ENCODE results near the gene SPNS1.
"Not testable (repeated sequence)": the region's sequence is repeated elsewhere in the genome, so short reads cannot be mapped to it uniquely, and the experiment has no call there.

The SPNS1 gene

DNA sequence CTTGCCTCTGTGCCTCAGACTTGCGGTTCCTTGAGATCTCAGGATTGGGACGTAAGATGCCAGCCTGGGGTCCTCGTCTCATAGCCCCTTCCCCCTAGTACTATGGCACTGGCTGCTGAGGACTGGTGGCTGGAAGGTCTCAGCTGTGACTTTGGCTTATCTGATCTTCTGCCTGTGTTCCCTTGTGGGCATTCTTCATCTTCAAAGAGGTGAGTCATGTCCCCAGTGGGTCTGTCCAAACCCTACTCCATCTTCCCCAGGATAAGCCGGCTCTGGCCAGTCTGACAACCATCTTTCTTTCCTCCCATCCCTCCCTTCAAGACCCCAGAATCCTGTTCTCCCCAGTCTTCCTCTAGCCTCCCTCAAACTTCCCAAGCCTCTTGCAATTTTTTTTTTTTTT, 39.2 kb upstream of the SPNS1 start:
- H3K27me3 ChIP-seq (ENCODE audit: control insufficient read depth in 5 of 5, insufficient read depth in 4 of 5, low read length in 5 of 5): no peaks in the 10 kb centered on the region
- no peak overlapping the region for H3K27ac ChIP-seq (ENCODE audit: low read depth, low read length)
- no peak overlapping the region for H3K4me3 ChIP-seq (ENCODE audit: low read depth in 1 of 5, low read length in 5 of 5)
- peaks cover 0 to 13% (median 10%) of the 10 kb centered on the region in 5 donors for H3K4me1 ChIP-seq (ENCODE audit: control insufficient read depth in 5 of 5, insufficient read depth in 5 of 5, low read length in 5 of 5)
- H3K9me3 ChIP-seq (ENCODE audit: control insufficient read depth in 5 of 5, low read length in 5 of 5): no peaks in the 10 kb centered on the region
- H3K36me3 ChIP-seq (ENCODE audit: control insufficient read depth in 5 of 5, insufficient read depth in 5 of 5, low read length in 5 of 5): no peaks in the 10 kb centered on the region
- H3K9ac ChIP-seq (ENCODE audit: low read length in 5 of 5): no peak overlapping the region

DNA sequence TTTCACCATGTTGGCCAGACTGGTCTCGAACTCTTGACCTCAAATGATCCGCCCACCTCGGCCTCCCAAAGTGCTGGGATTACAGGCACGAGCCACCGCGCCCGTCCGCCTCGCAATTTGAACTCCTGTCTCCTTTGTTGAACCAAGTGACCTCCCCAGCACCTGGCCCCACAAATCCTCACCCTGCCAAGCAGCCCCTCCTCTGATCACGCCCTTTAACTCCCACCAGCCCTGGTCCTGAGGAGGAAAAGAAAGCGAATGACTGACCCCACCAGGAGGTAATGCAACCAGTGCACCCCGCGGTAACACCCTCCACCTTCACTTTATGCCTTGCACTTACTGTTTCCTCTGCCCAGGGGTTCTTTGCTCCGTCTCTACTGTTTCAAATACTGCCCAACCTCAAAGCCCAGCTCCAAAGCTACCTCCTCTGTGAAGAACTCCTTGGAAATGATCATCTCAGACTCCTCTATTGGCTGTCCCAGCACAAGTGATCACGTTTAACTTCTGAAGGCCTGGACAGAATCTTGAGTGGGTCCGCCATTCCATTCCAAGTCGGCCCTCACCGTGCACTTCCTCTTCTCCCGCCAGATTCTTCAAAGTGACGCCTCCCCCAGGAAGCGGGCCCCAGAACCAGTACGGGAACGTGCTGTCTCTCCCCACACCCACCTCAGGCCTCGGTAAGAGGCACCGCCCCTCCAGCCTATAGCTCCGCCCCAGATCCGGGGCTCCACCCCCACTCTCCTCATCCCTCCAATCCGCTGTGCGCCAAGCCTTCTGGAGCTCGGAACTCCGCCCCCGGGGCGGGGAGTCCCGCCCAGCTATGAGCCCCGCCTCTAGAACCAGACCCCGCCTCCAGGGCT, 38.4 kb upstream of the SPNS1 start:
- H3K27ac ChIP-seq (ENCODE audit: low read depth, low read length): no peak overlapping the region
- peaks cover 0 to 10% (median 10%) of the 10 kb centered on the region in 5 donors for H3K4me1 ChIP-seq (ENCODE audit: control insufficient read depth in 5 of 5, insufficient read depth in 5 of 5, low read length in 5 of 5)
- H3K36me3 ChIP-seq (ENCODE audit: control insufficient read depth in 5 of 5, insufficient read depth in 5 of 5, low read length in 5 of 5): no peaks in the 10 kb centered on the region
- peak overlapping the region; percentile 19 to 65 (median 56) for H3K4me3 ChIP-seq (ENCODE audit: low read depth in 1 of 5, low read length in 5 of 5)
- no peaks in the 10 kb centered on the region for H3K27me3 ChIP-seq (ENCODE audit: control insufficient read depth in 5 of 5, insufficient read depth in 4 of 5, low read length in 5 of 5)
- peak overlapping the region in 3 of 5 donors; percentile 8 to 45 (median 34) for H3K9ac ChIP-seq (ENCODE audit: low read length in 5 of 5)
- no peaks in the 10 kb centered on the region for H3K9me3 ChIP-seq (ENCODE audit: control insufficient read depth in 5 of 5, low read length in 5 of 5)

DNA sequence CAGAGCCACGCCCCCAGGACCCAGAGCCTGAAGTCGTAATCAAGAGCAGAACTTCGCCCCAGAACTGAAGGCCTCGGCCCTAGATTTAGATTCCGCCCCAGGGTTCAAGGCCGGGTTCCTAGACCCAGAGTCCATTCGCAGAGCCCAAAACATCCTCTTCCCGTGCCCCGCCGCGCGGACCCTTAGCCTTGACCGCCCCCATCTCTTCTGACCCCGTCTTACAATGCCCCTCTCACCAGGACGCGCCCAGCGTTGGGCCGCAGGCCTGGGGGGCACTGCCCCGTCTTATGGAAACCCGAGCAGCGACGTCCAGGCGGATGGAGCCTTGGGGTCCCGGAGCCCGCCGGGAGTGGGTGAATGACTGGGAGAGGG, 37.8 kb upstream of the SPNS1 start:
- Histone ChIP-seq H3K4me1 (ENCODE audit: control insufficient read depth in 5 of 5, insufficient read depth in 5 of 5, low read length in 5 of 5) (peaks cover 0 to 10% (median 10%) of the 10 kb centered on the region in 5 donors), H3K9me3 (ENCODE audit: control insufficient read depth in 5 of 5, low read length in 5 of 5) (no peaks in the 10 kb centered on the region), H3K4me3 (ENCODE audit: low read depth in 1 of 5, low read length in 5 of 5) (peak overlapping the region in 2 of 5 donors; percentile 56 to 62), H3K27ac (ENCODE audit: low read depth, low read length) (no peak overlapping the region), H3K36me3 (ENCODE audit: control insufficient read depth in 5 of 5, insufficient read depth in 5 of 5, low read length in 5 of 5) (no peaks in the 10 kb centered on the region), H3K27me3 (ENCODE audit: control insufficient read depth in 5 of 5, insufficient read depth in 4 of 5, low read length in 5 of 5) (no peaks in the 10 kb centered on the region), H3K9ac (ENCODE audit: low read length in 5 of 5) (no peak overlapping the region)

DNA sequence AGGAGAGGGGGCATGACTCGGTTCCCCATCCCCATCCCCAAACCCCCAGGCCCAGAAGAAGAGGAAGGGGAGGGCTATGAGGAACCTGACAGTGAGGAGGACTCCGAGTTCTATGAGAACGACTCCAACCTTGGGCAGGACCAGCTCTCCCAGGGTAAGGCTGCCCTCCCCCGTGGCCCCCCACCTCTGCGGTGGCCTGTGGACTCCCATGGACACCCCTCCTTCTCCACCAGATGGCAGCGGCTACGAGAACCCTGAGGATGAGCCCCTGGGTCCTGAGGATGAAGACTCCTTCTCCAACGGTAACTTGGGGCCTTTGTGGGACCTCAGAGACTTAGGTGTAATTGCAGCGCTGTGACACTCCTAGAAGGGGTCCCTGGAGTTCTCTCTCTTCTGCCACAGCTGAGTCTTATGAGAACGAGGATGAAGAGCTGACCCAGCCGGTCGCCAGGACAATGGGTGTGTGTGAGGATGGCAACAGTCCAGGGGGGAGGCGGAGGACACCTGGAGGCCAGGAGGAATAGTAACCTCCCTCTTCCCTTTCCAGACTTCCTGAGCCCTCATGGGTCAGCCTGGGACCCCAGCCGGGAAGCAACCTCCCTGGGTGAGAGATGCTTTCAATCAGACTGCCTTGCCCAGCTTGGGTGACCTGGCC, 37.2 kb upstream of the SPNS1 start:
- Histone ChIP-seq H3K27ac (ENCODE audit: low read depth, low read length) (no peak overlapping the region), H3K4me1 (ENCODE audit: control insufficient read depth in 5 of 5, insufficient read depth in 5 of 5, low read length in 5 of 5) (peaks cover 0 to 10% (median 10%) of the 10 kb centered on the region in 5 donors), H3K9ac (ENCODE audit: low read length in 5 of 5) (no peak overlapping the region), H3K27me3 (ENCODE audit: control insufficient read depth in 5 of 5, insufficient read depth in 4 of 5, low read length in 5 of 5) (no peaks in the 10 kb centered on the region), H3K36me3 (ENCODE audit: control insufficient read depth in 5 of 5, insufficient read depth in 5 of 5, low read length in 5 of 5) (no peaks in the 10 kb centered on the region), H3K4me3 (ENCODE audit: low read depth in 1 of 5, low read length in 5 of 5) (no peak overlapping the region), H3K9me3 (ENCODE audit: control insufficient read depth in 5 of 5, low read length in 5 of 5) (no peaks in the 10 kb centered on the region)

DNA sequence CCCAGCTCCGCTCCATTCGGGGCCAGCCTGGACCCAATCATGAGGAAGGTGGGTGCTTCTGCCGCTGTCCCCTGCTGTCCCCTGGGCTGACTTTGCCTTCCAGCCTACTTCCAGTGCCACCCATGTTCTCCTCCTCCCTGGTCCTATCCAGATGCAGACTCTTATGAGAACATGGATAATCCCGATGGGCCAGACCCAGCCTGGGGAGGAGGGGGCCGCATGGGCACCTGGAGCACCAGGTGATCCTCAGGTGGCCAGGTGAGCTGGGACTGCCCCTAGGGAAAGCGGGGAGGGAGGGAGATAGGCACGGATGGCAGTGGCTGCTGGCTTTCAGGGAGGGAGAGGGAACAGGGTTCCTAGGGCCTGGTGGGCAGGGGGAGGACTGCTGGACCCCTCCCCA, 35.9 kb upstream of the SPNS1 start:
- Histone ChIP-seq H3K4me1 (ENCODE audit: control insufficient read depth in 5 of 5, insufficient read depth in 5 of 5, low read length in 5 of 5) (peaks cover 0 to 10% (median 10%) of the 10 kb centered on the region in 5 donors), H3K36me3 (ENCODE audit: control insufficient read depth in 5 of 5, insufficient read depth in 5 of 5, low read length in 5 of 5) (no peaks in the 10 kb centered on the region), H3K9me3 (ENCODE audit: control insufficient read depth in 5 of 5, low read length in 5 of 5) (no peaks in the 10 kb centered on the region), H3K27ac (ENCODE audit: low read depth, low read length) (no peak overlapping the region), H3K27me3 (ENCODE audit: control insufficient read depth in 5 of 5, insufficient read depth in 4 of 5, low read length in 5 of 5) (no peaks in the 10 kb centered on the region), H3K4me3 (ENCODE audit: low read depth in 1 of 5, low read length in 5 of 5) (no peak overlapping the region), H3K9ac (ENCODE audit: low read length in 5 of 5) (peak overlapping the region in 1 of 5 donors; percentile 5)

DNA sequence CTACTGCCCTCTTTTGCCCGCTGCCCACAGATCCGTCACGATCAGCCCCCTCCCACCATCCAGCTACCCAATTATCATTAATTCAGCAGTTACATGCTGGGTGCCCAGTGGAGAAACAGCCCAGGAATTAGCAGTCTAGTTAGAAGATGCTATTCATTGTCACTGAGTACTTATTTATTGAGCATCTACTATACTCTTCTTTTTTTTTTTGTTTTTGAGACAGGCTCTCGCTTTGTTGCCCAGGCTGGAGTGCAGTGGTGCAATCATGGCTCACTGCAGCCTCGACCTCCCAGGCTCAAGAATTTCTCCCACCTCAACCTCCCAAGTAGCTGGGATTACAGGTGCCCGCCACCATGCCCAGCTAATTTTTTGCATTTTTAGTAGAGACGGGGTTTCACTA, 34.8 kb upstream of the SPNS1 start:
- not testable (repeated sequence) for H3K4me3 ChIP-seq (ENCODE audit: low read depth in 1 of 5, low read length in 5 of 5); H3K36me3 ChIP-seq (ENCODE audit: control insufficient read depth in 5 of 5, insufficient read depth in 5 of 5, low read length in 5 of 5); H3K27ac ChIP-seq (ENCODE audit: low read depth, low read length); H3K27me3 ChIP-seq (ENCODE audit: control insufficient read depth in 5 of 5, insufficient read depth in 4 of 5, low read length in 5 of 5); H3K9me3 ChIP-seq (ENCODE audit: control insufficient read depth in 5 of 5, low read length in 5 of 5); H3K9ac ChIP-seq (ENCODE audit: low read length in 5 of 5)
- peaks cover 0 to 10% (median 10%) of the 10 kb centered on the region in 5 donors for H3K4me1 ChIP-seq (ENCODE audit: control insufficient read depth in 5 of 5, insufficient read depth in 5 of 5, low read length in 5 of 5)

DNA sequence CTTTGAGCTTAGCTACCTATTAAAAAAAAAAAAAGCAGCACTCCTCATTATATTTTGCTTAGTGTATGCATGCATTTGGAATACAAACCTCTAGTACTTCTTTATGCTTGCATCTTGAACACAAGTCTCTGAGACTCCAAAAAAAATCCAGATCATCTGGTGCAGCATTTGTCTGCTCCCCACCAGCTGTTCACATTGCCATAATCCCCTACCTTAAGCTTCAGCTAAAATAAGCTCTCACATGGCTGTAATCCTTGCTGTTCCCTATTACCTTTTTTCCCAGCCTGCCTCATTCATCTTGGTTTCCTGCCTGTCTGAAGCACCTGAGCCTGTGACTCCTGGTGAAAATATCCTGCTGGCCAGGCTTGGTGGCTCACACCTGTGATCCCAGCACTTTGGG, 31.3 kb upstream of the SPNS1 start:
- H3K27me3 ChIP-seq (ENCODE audit: control insufficient read depth in 5 of 5, insufficient read depth in 4 of 5, low read length in 5 of 5): no peaks in the 10 kb centered on the region
- no peak overlapping the region for H3K27ac ChIP-seq (ENCODE audit: low read depth, low read length)
- no peaks in the 10 kb centered on the region for H3K36me3 ChIP-seq (ENCODE audit: control insufficient read depth in 5 of 5, insufficient read depth in 5 of 5, low read length in 5 of 5)
- peaks cover 2 to 11% (median 10%) of the 10 kb centered on the region in 5 donors for H3K4me1 ChIP-seq (ENCODE audit: control insufficient read depth in 5 of 5, insufficient read depth in 5 of 5, low read length in 5 of 5)
- no peaks in the 10 kb centered on the region for H3K9me3 ChIP-seq (ENCODE audit: control insufficient read depth in 5 of 5, low read length in 5 of 5)
- H3K4me3 ChIP-seq (ENCODE audit: low read depth in 1 of 5, low read length in 5 of 5): no peak overlapping the region
- H3K9ac ChIP-seq (ENCODE audit: low read length in 5 of 5): no peak overlapping the region

DNA sequence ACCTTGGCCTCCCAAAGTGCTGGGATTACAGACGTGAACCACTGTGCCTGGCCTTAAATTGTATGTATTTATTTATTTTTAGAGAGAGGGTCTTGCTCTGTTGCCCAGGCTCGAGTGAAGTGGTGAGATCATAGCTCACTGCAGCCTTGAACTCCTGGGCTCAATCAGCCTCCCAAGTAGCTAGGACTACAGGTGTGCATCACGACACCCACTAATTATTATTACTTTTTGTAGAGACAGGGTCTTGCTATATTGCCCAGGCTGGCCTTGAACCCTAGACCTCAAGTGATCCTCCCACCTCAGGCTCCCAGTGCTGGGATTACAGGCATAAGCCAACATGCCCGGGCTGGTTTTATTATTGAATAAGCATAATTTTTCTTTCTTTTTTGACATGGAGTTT, 27.9 kb upstream of the SPNS1 start:
- H3K9ac ChIP-seq (ENCODE audit: low read length in 5 of 5): no peak overlapping the region
- H3K27me3 ChIP-seq (ENCODE audit: control insufficient read depth in 5 of 5, insufficient read depth in 4 of 5, low read length in 5 of 5): no peaks in the 10 kb centered on the region
- no peaks in the 10 kb centered on the region for H3K36me3 ChIP-seq (ENCODE audit: control insufficient read depth in 5 of 5, insufficient read depth in 5 of 5, low read length in 5 of 5)
- H3K27ac ChIP-seq (ENCODE audit: low read depth, low read length): no peak overlapping the region
- no peak overlapping the region for H3K4me3 ChIP-seq (ENCODE audit: low read depth in 1 of 5, low read length in 5 of 5)
- H3K9me3 ChIP-seq (ENCODE audit: control insufficient read depth in 5 of 5, low read length in 5 of 5): no peaks in the 10 kb centered on the region
- peaks cover 4 to 21% (median 18%) of the 10 kb centered on the region in 5 donors for H3K4me1 ChIP-seq (ENCODE audit: control insufficient read depth in 5 of 5, insufficient read depth in 5 of 5, low read length in 5 of 5)

DNA sequence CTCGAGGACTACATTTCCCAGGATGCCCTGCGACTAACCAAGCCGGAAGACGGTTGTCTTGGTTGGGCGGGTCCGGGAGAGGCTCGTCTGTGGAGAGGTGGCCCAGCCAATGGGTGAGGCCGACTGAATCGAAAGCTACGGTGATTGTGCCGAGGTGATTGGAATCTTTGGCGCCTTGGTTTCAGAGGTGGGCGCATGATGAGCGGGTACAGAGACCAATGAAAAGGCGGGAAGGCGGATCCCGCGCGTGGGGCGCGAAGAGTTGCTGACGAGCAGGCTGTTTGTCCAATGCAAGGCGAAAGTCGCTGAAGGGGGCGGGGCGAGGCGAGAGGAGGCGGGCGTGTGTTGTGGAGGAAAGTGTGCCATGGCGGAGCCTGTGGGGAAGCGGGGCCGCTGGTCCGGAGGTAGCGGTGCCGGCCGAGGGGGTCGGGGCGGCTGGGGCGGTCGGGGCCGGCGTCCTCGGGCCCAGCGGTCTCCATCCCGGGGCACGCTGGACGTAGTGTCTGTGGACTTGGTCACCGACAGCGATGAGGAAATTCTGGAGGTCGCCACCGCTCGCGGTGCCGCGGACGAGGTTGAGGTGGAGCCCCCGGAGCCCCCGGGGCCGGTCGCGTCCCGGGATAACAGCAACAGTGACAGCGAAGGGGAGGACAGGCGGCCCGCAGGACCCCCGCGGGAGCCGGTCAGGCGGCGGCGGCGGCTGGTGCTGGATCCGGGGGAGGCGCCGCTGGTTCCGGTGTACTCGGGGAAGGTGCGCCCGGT, 23.7 kb upstream of the SPNS1 start, which contains the start of gene NFATC2IP:
Gene NFATC2IP, plus strand, starts transcription at position 290 of the 762 bp plus-strand sequence. Its CDS starts 75 bp downstream, at position 365.
- Histone ChIP-seq H3K4me1 (ENCODE audit: control insufficient read depth in 5 of 5, insufficient read depth in 5 of 5, low read length in 5 of 5) (peaks cover 2 to 20% (median 17%) of the 10 kb centered on the region in 5 donors), H3K9ac (ENCODE audit: low read length in 5 of 5) (peak within 1 kb of the TSS; percentile 68 to 85 (median 81)), H3K4me3 (ENCODE audit: low read depth in 1 of 5, low read length in 5 of 5) (peak within 1 kb of the TSS; percentile 70 to 88 (median 77))

More for the DNA sequence above, 23.7 kb upstream of the SPNS1 start, which contains the start of gene NFATC2IP:
- Histone ChIP-seq H3K27me3 (ENCODE audit: control insufficient read depth in 5 of 5, insufficient read depth in 4 of 5, low read length in 5 of 5) (no peaks in the 10 kb centered on the region), H3K27ac (ENCODE audit: low read depth, low read length) (peak within 1 kb of the TSS; percentile 62), H3K9me3 (ENCODE audit: control insufficient read depth in 5 of 5, low read length in 5 of 5) (no peaks in the 10 kb centered on the region), H3K36me3 (ENCODE audit: control insufficient read depth in 5 of 5, insufficient read depth in 5 of 5, low read length in 5 of 5) (peaks cover 0 to 24% (median 19%) of the 10 kb centered on the region in 5 donors)
